Measurements from ENCODE around the gene SETBP1.

SETBP1 gene

DNA sequence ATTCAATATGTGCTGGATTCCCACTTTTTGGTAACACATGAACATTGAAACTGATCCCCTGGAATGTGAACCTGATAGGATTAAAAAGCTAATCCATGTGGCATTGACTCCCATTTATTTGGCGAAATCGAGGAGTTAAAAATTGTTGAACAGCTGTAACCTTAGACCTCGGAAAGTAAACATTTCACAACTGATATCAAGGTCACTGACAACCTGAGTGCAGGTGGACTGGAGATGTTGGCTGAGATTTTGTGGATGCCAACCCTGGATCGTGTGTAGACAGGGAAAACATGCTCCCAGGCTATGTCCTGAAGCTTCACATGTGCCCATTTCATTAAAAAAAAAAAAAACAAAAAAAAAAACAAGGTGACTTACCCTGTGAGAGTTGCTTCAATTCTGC is 204.8 kb downstream of the SETBP1 start:
- H3K27me3 ChIP-seq = no peaks in the 10 kb centered on the region
- no peaks in the 10 kb centered on the region for H3K4me1 ChIP-seq
- DNase-seq = no peak
- no peak overlapping the region for H3K4me3 ChIP-seq (ENCODE audit: low read depth, low read length)
- H3K36me3 ChIP-seq = no peaks in the 10 kb centered on the region
- H3K9me3 ChIP-seq = no peaks in the 10 kb centered on the region
- TF ChIP-seq, protein P1, sequence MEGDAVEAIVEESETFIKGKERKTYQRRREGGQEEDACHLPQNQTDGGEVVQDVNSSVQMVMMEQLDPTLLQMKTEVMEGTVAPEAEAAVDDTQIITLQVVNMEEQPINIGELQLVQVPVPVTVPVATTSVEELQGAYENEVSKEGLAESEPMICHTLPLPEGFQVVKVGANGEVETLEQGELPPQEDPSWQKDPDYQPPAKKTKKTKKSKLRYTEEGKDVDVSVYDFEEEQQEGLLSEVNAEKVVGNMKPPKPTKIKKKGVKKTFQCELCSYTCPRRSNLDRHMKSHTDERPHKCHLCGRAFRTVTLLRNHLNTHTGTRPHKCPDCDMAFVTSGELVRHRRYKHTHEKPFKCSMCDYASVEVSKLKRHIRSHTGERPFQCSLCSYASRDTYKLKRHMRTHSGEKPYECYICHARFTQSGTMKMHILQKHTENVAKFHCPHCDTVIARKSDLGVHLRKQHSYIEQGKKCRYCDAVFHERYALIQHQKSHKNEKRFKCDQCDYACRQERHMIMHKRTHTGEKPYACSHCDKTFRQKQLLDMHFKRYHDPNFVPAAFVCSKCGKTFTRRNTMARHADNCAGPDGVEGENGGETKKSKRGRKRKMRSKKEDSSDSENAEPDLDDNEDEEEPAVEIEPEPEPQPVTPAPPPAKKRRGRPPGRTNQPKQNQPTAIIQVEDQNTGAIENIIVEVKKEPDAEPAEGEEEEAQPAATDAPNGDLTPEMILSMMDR (IDR thresholded peaks at IDR 0.05; ENCODE audit: low read depth, low read length) = no peak

DNA sequence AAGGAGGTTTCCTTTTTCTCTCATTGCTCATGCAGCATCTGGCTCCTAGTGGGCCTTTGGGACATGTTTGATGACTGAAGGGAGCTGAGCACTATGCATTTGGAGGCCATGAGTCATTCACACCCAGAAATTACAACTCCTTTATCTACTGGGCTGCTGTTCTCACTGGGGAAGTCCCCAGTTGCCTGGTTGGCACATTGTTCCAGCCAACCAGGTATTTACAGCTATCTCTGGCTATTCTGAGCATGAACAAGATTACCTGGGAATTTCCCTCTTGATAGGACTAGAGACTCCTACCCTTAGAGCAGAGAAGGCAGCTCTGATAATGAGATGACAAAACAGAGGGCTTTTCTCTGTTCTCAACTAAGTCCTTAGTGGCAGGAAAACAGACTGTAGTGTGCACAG is 206.5 kb downstream of the SETBP1 start:
- Histone ChIP-seq H3K9me3 (no peaks in the 10 kb centered on the region), H3K27me3 (no peaks in the 10 kb centered on the region), H3K36me3 (no peaks in the 10 kb centered on the region), H3K4me1 (no peaks in the 10 kb centered on the region), H3K4me3 (ENCODE audit: low read depth, low read length) (no peak overlapping the region)
- DNase-seq = no peak
- TF ChIP-seq, protein P1 (IDR thresholded peaks at IDR 0.05; ENCODE audit: low read depth, low read length) = no peak

DNA sequence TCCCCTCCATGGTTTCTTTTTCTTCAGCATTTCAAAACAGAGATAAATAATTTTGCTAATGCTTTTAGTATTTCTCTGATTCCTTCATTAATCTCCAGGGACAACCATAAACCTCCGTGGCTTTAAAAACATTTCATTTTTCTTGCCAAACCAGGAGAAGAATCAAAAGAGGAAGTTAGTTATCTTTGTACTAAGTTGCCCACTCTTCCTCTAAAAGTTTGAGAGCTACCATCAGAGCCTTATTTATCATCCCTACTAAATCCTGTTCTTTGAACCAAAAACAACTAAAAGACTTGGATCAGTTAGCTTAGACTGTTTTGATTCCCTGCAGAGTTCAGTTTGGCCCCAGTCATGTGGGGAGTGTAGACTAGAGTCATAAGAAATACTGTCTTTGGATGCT is 208.4 kb downstream of the SETBP1 start:
- H3K27me3 ChIP-seq = no peaks in the 10 kb centered on the region
- H3K9me3 ChIP-seq = no peaks in the 10 kb centered on the region
- H3K4me1 ChIP-seq = no peaks in the 10 kb centered on the region
- no peaks in the 10 kb centered on the region for H3K36me3 ChIP-seq
- H3K4me3 ChIP-seq (ENCODE audit: low read depth, low read length) = no peak overlapping the region
- DNase-seq = no peak
- TF ChIP-seq, protein P1 (IDR thresholded peaks at IDR 0.05; ENCODE audit: low read depth, low read length) = no peak

DNA sequence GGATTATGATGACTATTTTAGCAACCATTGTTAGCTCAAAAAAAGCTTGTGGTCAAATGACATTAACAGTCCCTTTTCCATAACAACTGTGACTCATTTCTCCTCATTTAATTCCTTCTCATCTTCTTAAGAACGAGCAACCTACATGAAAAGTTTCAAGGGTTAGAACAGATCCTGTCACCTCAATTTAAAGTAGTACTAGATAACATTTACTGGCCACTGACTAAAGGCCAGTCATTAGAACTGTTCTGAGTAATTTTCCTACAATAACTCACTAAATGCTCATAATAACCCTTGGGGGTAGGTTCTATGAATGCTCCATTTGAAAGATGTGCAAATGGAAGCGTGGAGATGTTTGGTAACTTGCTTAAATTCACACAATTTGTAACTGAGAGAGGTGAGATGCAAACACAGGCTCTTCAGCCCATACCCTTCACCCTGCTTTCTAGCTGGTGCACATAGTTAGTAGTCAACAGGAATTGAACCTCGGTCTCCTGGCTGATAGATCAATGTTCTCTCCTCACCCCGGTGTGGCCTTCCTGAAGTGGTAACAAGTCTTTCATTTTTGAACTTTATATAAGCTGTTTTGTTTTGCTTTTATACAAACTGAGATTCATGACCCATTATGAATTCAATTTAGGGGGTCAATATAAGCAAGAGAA is 212.5 kb downstream of the SETBP1 start:
- no peaks in the 10 kb centered on the region for H3K9me3 ChIP-seq
- H3K4me1 ChIP-seq = no peaks in the 10 kb centered on the region
- TF ChIP-seq, protein P1 (IDR thresholded peaks at IDR 0.05; ENCODE audit: low read depth, low read length) = no peak
- H3K27me3 ChIP-seq = no peaks in the 10 kb centered on the region
- no peak for DNase-seq
- H3K36me3 ChIP-seq = no peaks in the 10 kb centered on the region
- H3K4me3 ChIP-seq (ENCODE audit: low read depth, low read length) = no peak overlapping the region

DNA sequence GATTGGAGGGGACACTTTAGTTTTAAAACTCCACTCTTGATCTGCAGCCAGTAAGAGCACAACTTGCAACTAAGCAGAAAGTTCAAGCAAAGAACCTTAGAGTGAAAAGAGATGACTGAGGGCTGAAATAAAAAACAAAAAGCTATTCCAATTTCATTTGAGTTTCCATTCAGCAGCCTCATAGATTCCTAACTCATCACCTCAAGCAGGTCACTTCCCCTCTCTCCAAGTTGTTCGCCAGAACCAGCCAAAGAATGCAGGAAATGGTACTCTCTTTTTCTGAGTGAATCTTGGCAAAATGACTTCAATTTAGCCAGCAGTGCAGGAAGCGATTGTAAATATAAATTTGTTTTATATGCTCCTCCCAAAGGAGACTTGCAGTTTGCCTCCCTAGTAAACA is 213.3 kb downstream of the SETBP1 start:
- H3K36me3 ChIP-seq = no peaks in the 10 kb centered on the region
- no peak overlapping the region for H3K4me3 ChIP-seq (ENCODE audit: low read depth, low read length)
- TF ChIP-seq, protein P1 (IDR thresholded peaks at IDR 0.05; ENCODE audit: low read depth, low read length) = no peak
- H3K4me1 ChIP-seq = no peaks in the 10 kb centered on the region
- no peak for DNase-seq
- no peaks in the 10 kb centered on the region for H3K9me3 ChIP-seq
- H3K27me3 ChIP-seq = no peaks in the 10 kb centered on the region

DNA sequence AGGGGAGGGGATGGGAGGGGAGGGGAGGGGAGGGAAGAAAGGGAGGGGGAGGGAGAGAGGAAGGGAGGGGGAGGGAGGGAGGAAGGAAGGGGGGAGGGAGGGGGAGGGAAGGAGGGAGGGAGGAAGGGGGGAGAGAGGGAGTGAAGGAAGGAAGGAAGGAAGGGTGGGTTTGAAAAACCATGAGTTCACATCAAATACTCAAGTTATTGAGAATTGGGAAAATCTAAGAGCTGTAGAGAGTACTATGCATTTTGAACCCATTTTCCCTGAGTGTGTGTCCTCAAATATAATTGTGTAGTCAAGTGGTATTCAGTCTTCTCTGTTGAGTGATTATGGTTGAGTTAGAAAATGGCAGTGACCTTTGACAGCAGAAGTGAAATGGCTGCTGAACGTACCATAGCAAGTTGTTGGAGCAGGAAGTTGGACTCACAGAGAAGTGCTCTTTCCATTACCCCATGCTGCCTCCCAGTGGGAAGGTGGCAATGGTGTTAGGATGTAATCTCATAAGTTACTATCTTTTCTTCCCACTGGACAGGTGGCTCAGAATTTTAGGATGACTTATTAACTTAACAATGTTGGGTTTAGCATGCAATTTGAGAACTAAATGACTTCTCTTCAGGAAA is 214.6 kb downstream of the SETBP1 start:
- TF ChIP-seq, protein P1 (IDR thresholded peaks at IDR 0.05; ENCODE audit: low read depth, low read length) = peak; percentile 60
- Histone ChIP-seq H3K4me1 (no peaks in the 10 kb centered on the region), H3K36me3 (no peaks in the 10 kb centered on the region), H3K9me3 (no peaks in the 10 kb centered on the region), H3K27me3 (no peaks in the 10 kb centered on the region), H3K4me3 (ENCODE audit: low read depth, low read length) (no peak overlapping the region)
- peak; percentile 32 for DNase-seq
